WTC11 (cell line): ENCODE data around the gene PPP1R36. TPM values are rescaled to one million over a fixed set of nuclear protein-coding genes. Genes with fewer than 3 reads are reported as not detected.

ENCODE experiments used
- ATAC-seq: fragments of 200-7000 bp; cut with Tn5 transposase; 2 replicates; pipeline ENCODE4 v1.10.0; 2021; ENCODE audit warnings: mild to moderate bottlenecking, moderate library complexity
- CTCF ChIA-PET: fragments of 300-600 bp; sonication (Branson Sonifier 250); formaldehyde crosslinking; loops from one replicate; lab custom pipeline; 2021; ENCODE audit warnings: antibody characterized with exemption; lab: Charles Lee
- POLR2A ChIA-PET: fragments of 350-600 bp; sonication (Branson Sonifier 250); formaldehyde crosslinking; loops from one replicate; lab custom pipeline; 2021; ENCODE audit warnings: antibody characterized with exemption; lab: Charles Lee
- DNase-seq: peaks from one replicate; pipeline ENCODE4 v3.0.0; 2021; ENCODE audit warnings: low spot score
- H3K27ac Mint-ChIP-seq: 2 replicates; pipeline ENCODE4 v1.8.0; 2021; ENCODE audit warnings: mixed read lengths
- H3K27me3 Mint-ChIP-seq: 2 replicates; pipeline ENCODE4 v1.8.0; 2021; ENCODE audit warnings: low read depth, mild to moderate bottlenecking, moderate library complexity, mixed read lengths
- H3K36me3 Mint-ChIP-seq: 2 replicates; pipeline ENCODE4 v1.8.0; 2021; ENCODE audit warnings: mixed read lengths
- H3K4me1 Mint-ChIP-seq: 2 replicates; pipeline ENCODE4 v1.8.0; 2022; ENCODE audit warnings: mixed read lengths
- H3K4me3 Mint-ChIP-seq: 2 replicates; pipeline ENCODE4 v1.8.0; 2021; ENCODE audit warnings: mild to moderate bottlenecking, moderate library complexity, mixed read lengths
- H3K9me3 Mint-ChIP-seq: 2 replicates; pipeline ENCODE4 v1.8.0; 2021; ENCODE audit warnings: mixed read lengths
- ATF6 ChIP-seq: sonication (generic); formaldehyde crosslinking; IDR thresholded peaks from 2 replicates; pipeline ENCODE4 v1.8.1; 2023; ENCODE audit warnings: mild to moderate bottlenecking, missing genetic modification reagents
- EMX1 ChIP-seq: fragments of 250-450 bp; sonication (Bioruptor Pico); IDR thresholded peaks from 2 replicates; pipeline ENCODE4 v1.8.0; 2021; ENCODE audit warnings: mild to moderate bottlenecking
- FOXP1 ChIP-seq: sonication (generic); formaldehyde crosslinking; IDR thresholded peaks from 2 replicates; pipeline ENCODE4 v1.8.0; 2022; ENCODE audit warnings: missing genetic modification reagents, mild to moderate bottlenecking, moderate library complexity, borderline replicate concordance
- GABPB1 ChIP-seq: sonication (generic); formaldehyde crosslinking; IDR thresholded peaks from 2 replicates; pipeline ENCODE4 v1.8.1; 2023; ENCODE audit warnings: mild to moderate bottlenecking, missing genetic modification reagents
- IRF2 ChIP-seq: sonication (generic); formaldehyde crosslinking; IDR thresholded peaks from 2 replicates; pipeline ENCODE4 v1.8.0; 2022; ENCODE audit warnings: low read depth, missing genetic modification reagents, borderline replicate concordance
- JAZF1 ChIP-seq: fragments of 250-450 bp; sonication (Bioruptor Pico); IDR thresholded peaks from 2 replicates; pipeline ENCODE4 v1.9.0; 2021; ENCODE audit warnings: moderate library complexity, mild to moderate bottlenecking, inconsistent platforms
- NFYB ChIP-seq: sonication (generic); formaldehyde crosslinking; conservative IDR thresholded peaks from 2 replicates; pipeline ENCODE4 v1.8.0; 2022; ENCODE audit warnings: low read depth, missing genetic modification reagents
- NR3C1 ChIP-seq: sonication (generic); formaldehyde crosslinking; conservative IDR thresholded peaks from 2 replicates; pipeline ENCODE4 v1.8.1; 2023; ENCODE audit warnings: low read depth, mild to moderate bottlenecking, missing genetic modification reagents
- RELA ChIP-seq: sonication (generic); formaldehyde crosslinking; IDR thresholded peaks from 2 replicates; pipeline ENCODE4 v1.8.1; 2022; ENCODE audit warnings: missing genetic modification reagents, mild to moderate bottlenecking, borderline replicate concordance
- RORB ChIP-seq: fragments of 250-450 bp; sonication (Bioruptor Pico); IDR thresholded peaks from 2 replicates; pipeline ENCODE4 v1.9.0; 2021; ENCODE audit warnings: mild to moderate bottlenecking
- STAT6 ChIP-seq: sonication (generic); formaldehyde crosslinking; conservative IDR thresholded peaks from 2 replicates; pipeline ENCODE4 v1.8.1; 2023; ENCODE audit warnings: mild to moderate bottlenecking, low read depth, missing genetic modification reagents, moderate library complexity
- TCF7 ChIP-seq: sonication (generic); formaldehyde crosslinking; IDR thresholded peaks from 2 replicates; pipeline ENCODE4 v1.8.0; 2022; ENCODE audit warnings: mild to moderate bottlenecking, low read depth, missing genetic modification reagents, moderate library complexity
- USF1 ChIP-seq: sonication (generic); formaldehyde crosslinking; IDR thresholded peaks from 2 replicates; pipeline ENCODE4 v1.8.0; 2022; ENCODE audit warnings: mild to moderate bottlenecking, missing genetic modification reagents
- USF2 ChIP-seq: sonication (generic); formaldehyde crosslinking; IDR thresholded peaks from 2 replicates; pipeline ENCODE4 v1.8.1; 2023; ENCODE audit warnings: mild to moderate bottlenecking, missing genetic modification reagents, moderate library complexity
- ZBTB21 ChIP-seq: sonication (generic); formaldehyde crosslinking; IDR thresholded peaks from 2 replicates; pipeline ENCODE4 v1.8.1; 2023; ENCODE audit warnings: mild to moderate bottlenecking, missing genetic modification reagents, borderline replicate concordance
- ZBTB43 ChIP-seq: sonication (generic); formaldehyde crosslinking; IDR thresholded peaks from 2 replicates; pipeline ENCODE4 v1.8.1; 2023; ENCODE audit warnings: mild to moderate bottlenecking, missing genetic modification reagents
- ZNF138 ChIP-seq: sonication (generic); formaldehyde crosslinking; conservative IDR thresholded peaks from 2 replicates; pipeline ENCODE4 v1.8.1; 2022; ENCODE audit warnings: mild to moderate bottlenecking, moderate library complexity, missing genetic modification reagents
- ZNF263 ChIP-seq: sonication (generic); formaldehyde crosslinking; IDR thresholded peaks from 2 replicates; pipeline ENCODE4 v1.8.1; 2022; ENCODE audit warnings: low read depth, mild to moderate bottlenecking, moderate library complexity, missing genetic modification reagents
- ZNF671 ChIP-seq: fragments of 250-450 bp; sonication (Bioruptor Pico); IDR thresholded peaks from 2 replicates; pipeline ENCODE4 v1.8.0; 2021; ENCODE audit warnings: mild to moderate bottlenecking
- total RNA-seq: library from RNA; stranded (reverse); gene quantifications from 3 replicates; pipeline ENCODE4 v1.2.3, GENCODE V29; 2021
- TF ChIP-seq, protein P1 (sequence below): sonication (generic); formaldehyde crosslinking; IDR thresholded peaks from 2 replicates; pipeline ENCODE4 v1.8.0; 2022; ENCODE audit warnings: missing genetic modification reagents

Gene PPP1R36
- total RNA-seq, 1 experiment from 2014 or later = 0.70 TPM

DNA sequence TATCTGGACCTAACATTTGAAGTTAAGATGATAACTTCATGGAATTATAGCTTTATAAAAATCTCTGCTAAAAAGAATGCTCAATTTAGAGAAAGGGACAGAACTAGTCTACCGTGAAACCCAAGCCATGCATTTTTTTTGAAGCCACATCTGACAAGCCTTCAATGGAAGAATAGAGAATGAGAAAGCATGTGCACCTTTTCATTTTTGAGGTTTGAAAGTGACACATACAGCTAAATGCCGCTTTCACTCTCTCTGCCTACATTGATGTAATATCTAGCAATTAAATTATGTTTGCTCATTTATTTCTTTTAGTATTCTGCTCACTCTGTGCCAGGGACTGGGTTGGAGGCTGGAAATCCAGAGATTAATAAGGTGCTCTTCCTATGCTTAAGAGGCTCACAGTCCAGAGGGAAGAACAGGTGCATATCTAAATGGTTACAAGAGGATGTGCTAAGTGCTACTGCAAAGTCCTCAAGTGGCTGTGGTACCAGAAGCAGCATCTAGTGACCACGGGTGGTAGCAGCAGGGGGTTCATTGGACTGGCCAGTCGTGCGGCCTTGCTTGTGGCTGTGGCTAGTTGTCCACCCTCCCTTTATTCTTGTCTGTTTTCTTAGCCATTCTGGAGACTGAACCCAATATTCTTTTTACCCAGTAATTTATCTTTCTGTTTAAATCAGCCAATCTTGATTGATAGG lies 60.4 kb downstream of the PPP1R36 start:
- ChIA-PET CTCF (no interaction called here), POLR2A (no interaction called here)
- ATAC-seq (no peak), DNase-seq (no peak)
- Mint-ChIP-seq H3K27ac (no peak overlapping the region), H3K27me3 (no peaks in the 10 kb centered on the region), H3K4me1 (peaks cover 9% of the 10 kb centered on the region), H3K9me3 (no peaks in the 10 kb centered on the region), H3K36me3 (no peaks in the 10 kb centered on the region), H3K4me3 (no peak overlapping the region)
- TF ChIP-seq GABPB1 (CRISPR knock-in tag) = no peak
- TF ChIP-seq ZBTB43 = no peak
- no peak for TF ChIP-seq IRF2 (CRISPR knock-in tag)
- no peak for TF ChIP-seq RELA (CRISPR knock-in tag)
- TF ChIP-seq ATF6 (CRISPR knock-in tag) = no peak
- no peak for TF ChIP-seq USF1
- no peak for TF ChIP-seq NFYB (CRISPR knock-in tag)
- TF ChIP-seq ZNF263 (CRISPR knock-in tag) = no peak
- no peak for TF ChIP-seq RORB (CRISPR knock-in tag)
- TF ChIP-seq STAT6 (CRISPR knock-in tag) = no peak
- TF ChIP-seq ZNF671 (CRISPR knock-in tag) = no peak
- TF ChIP-seq ZNF138 = no peak
- TF ChIP-seq EMX1 (CRISPR knock-in tag) = no peak

- DNase-seq (no peak), ATAC-seq (no peak)
- Mint-ChIP-seq H3K27ac (no peak overlapping the region), H3K36me3 (no peaks in the 10 kb centered on the region), H3K9me3 (no peaks in the 10 kb centered on the region), H3K4me3 (no peak overlapping the region), H3K27me3 (no peaks in the 10 kb centered on the region), H3K4me1 (peaks cover 9% of the 10 kb centered on the region)
- CTCF ChIA-PET = no interaction called here
- POLR2A ChIA-PET = no interaction called here
- TF ChIP-seq USF2 (CRISPR knock-in tag) (no peak), FOXP1 (CRISPR knock-in tag) (no peak), USF1 (no peak), ZBTB21 (CRISPR knock-in tag) (no peak), ATF6 (CRISPR knock-in tag) (no peak), NR3C1 (CRISPR knock-in tag) (no peak), TCF7 (CRISPR knock-in tag) (no peak), JAZF1 (no peak)
- TF ChIP-seq, protein P1, sequence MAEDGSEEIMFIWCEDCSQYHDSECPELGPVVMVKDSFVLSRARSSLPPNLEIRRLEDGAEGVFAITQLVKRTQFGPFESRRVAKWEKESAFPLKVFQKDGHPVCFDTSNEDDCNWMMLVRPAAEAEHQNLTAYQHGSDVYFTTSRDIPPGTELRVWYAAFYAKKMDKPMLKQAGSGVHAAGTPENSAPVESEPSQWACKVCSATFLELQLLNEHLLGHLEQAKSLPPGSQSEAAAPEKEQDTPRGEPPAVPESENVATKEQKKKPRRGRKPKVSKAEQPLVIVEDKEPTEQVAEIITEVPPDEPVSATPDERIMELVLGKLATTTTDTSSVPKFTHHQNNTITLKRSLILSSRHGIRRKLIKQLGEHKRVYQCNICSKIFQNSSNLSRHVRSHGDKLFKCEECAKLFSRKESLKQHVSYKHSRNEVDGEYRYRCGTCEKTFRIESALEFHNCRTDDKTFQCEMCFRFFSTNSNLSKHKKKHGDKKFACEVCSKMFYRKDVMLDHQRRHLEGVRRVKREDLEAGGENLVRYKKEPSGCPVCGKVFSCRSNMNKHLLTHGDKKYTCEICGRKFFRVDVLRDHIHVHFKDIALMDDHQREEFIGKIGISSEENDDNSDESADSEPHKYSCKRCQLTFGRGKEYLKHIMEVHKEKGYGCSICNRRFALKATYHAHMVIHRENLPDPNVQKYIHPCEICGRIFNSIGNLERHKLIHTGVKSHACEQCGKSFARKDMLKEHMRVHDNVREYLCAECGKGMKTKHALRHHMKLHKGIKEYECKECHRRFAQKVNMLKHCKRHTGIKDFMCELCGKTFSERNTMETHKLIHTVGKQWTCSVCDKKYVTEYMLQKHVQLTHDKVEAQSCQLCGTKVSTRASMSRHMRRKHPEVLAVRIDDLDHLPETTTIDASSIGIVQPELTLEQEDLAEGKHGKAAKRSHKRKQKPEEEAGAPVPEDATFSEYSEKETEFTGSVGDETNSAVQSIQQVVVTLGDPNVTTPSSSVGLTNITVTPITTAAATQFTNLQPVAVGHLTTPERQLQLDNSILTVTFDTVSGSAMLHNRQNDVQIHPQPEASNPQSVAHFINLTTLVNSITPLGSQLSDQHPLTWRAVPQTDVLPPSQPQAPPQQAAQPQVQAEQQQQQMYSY (CRISPR knock-in tag) = no peak
Observed at GRCh38 chr14:64611358-64612020, 61.7 kb downstream of the PPP1R36 start.
